K562 (cell line): ENCODE data around the gene SRP9. TPM values are rescaled to one million over a fixed set of nuclear protein-coding genes. Genes with fewer than 3 reads are reported as not detected.

Experiments
- ATAC-seq: fragments of 200-7000 bp; cut with Tn5 transposase; 3 replicates; pipeline ENCODE4 v1.9.1; 2020; ENCODE audit warnings: moderate library complexity
- BruUV-seq: library from RNA; stranded (reverse); fragments of 400-500 nt; replicated peaks from 2 replicates; lab custom pipeline; 2021; lab: Mats Ljungman, UMichigan
- CTCF ChIA-PET: fragments of 300-600 bp; formaldehyde crosslinking; extraction: SDS; loops from one replicate; lab custom pipeline; 2021; ENCODE audit warnings: low intra/inter-chr PET ratio; lab: Yijun Ruan, JAX
- POLR2A ChIA-PET: fragments of 300-600, 350-650 bp; sonication (Branson Sonifier 250); formaldehyde crosslinking; extraction: SDS; loops from one replicate; lab custom pipeline; 2021; ENCODE audit warnings: antibody characterized with exemption, inconsistent platforms; lab: Yijun Ruan, JAX
- DNase-seq, 4 experiments: peaks; one replicate each; pipeline versions ENCODE4 v3.0.0 to v3.0.0-alpha.2; 2011 to 2018; ENCODE audit warnings: low spot score in 3 of 4, mixed read lengths in 3 of 4; ENCODE audit errors: extremely low read depth in 1 of 4
- FAIRE-seq: peaks from 2 replicates; lab custom pipeline; 2011; peaks lifted over from hg19 to GRCh38; lab: Jason Lieb, UNC
- H2AFZ ChIP-seq: 2 replicates; pipeline ENCODE4 v1.6.0; 2011; ENCODE audit warnings: low read depth, low read length, control low read depth, inconsistent platforms
- H3K27ac ChIP-seq: fragments of 200-600 bp; 3 replicates; pipeline ENCODE4 v1.8.0; 2011; ENCODE audit warnings: low read depth, mild to moderate bottlenecking, control low read depth, inconsistent platforms, low read length, moderate library complexity, mixed read lengths; ENCODE audit errors: extremely low read depth
- H3K27me3 ChIP-seq, 2 experiments: fragments of 300-600 bp in 1 of 2; 2 replicates in 1 of 2; 3 replicates in 1 of 2; pipeline versions ENCODE4 v1.6.0 to v1.8.0; 2011; ENCODE audit warnings: inconsistent platforms in 2 of 2, low read length in 2 of 2, mild to moderate bottlenecking in 1 of 2, mixed read lengths in 1 of 2, moderate library complexity in 1 of 2; ENCODE audit not compliant: control insufficient read depth in 2 of 2, insufficient read depth in 2 of 2
- H3K36me3 ChIP-seq: fragments of 300-600 bp; 3 replicates; pipeline ENCODE4 v1.8.0; 2011; ENCODE audit warnings: mild to moderate bottlenecking, low read length, inconsistent platforms; ENCODE audit not compliant: control insufficient read depth, insufficient read depth
- H3K4me1 ChIP-seq, 2 experiments: fragments of 200-600 bp in 1 of 2; replicated peaks in 1 of 2; 2 replicates in 1 of 2; 3 replicates in 1 of 2; pipeline versions ENCODE4 v1.5.1 to v1.8.0; 2011; ENCODE audit warnings: inconsistent platforms in 2 of 2, low read length in 2 of 2, mild to moderate bottlenecking in 1 of 2, mixed read lengths in 1 of 2, moderate library complexity in 1 of 2; ENCODE audit not compliant: control insufficient read depth in 2 of 2, insufficient read depth in 2 of 2
- H3K4me2 ChIP-seq: 2 replicates; pipeline ENCODE4 v1.6.1; 2011; ENCODE audit warnings: low read length, control low read depth, inconsistent platforms, mixed read lengths; ENCODE audit not compliant: insufficient read depth
- H3K4me3 ChIP-seq: fragments of 200-600 bp; sonication (generic), shearing (Covaris generic); 2 replicates; pipeline ENCODE4 v1.5.1; 2016; ENCODE audit warnings: control low read depth, inconsistent platforms
- H3K79me2 ChIP-seq: fragments of 200-600 bp; 3 replicates; pipeline ENCODE4 v1.8.0; 2011; ENCODE audit warnings: low read length, inconsistent platforms; ENCODE audit not compliant: control insufficient read depth, insufficient read depth
- H3K9ac ChIP-seq, 2 experiments: 2 replicates each; pipeline versions ENCODE4 v1.6.0 to v1.6.1; 2011; ENCODE audit warnings: low read depth in 2 of 2, low read length in 2 of 2, control low read depth in 1 of 2, inconsistent platforms in 1 of 2, mild to moderate bottlenecking in 1 of 2, mixed read lengths in 1 of 2; ENCODE audit not compliant: insufficient read depth in 1 of 2
- H3K9me1 ChIP-seq: one replicate; pipeline ENCODE4 v1.6.0; 2011; ENCODE audit warnings: inconsistent platforms, mild to moderate bottlenecking, low read length, moderate library complexity; ENCODE audit not compliant: control insufficient read depth, insufficient read depth
- H3K9me3 ChIP-seq: replicated peaks from 2 replicates; pipeline ENCODE4 v1.5.1; 2011; ENCODE audit warnings: low read depth, low read length, inconsistent platforms; ENCODE audit not compliant: control insufficient read depth, insufficient read depth
- H4K20me1 ChIP-seq: replicated peaks from 2 replicates; pipeline ENCODE4 v1.6.1; 2011; ENCODE audit warnings: low read length, inconsistent platforms, mixed read lengths; ENCODE audit not compliant: control insufficient read depth, insufficient read depth
- CBFA2T2 ChIP-seq: fragments of 450-650 bp; conservative IDR thresholded peaks from 2 replicates; pipeline ENCODE4 v1.6.1; 2017; ENCODE audit warnings: mild to moderate bottlenecking
- CBFA2T3 ChIP-seq: fragments of 450-650 bp; IDR thresholded peaks from 2 replicates; pipeline ENCODE4 v1.6.1; 2017
- CBX8 ChIP-seq: fragments of 200-600 bp; sonication (generic); IDR thresholded peaks from 2 replicates; pipeline ENCODE4 v1.6.1; 2012; ENCODE audit warnings: borderline replicate concordance, mixed run types, low read depth, mild to moderate bottlenecking, moderate library complexity, mixed read lengths, low read length, control low read depth, inconsistent platforms; ENCODE audit not compliant: poor library complexity, severe bottlenecking; ENCODE audit errors: extremely low read depth
- CREB3L1 ChIP-seq: fragments of 450-650 bp; IDR thresholded peaks from 2 replicates; pipeline ENCODE4 v1.6.1; 2014; ENCODE audit warnings: low read depth, mild to moderate bottlenecking, moderate library complexity, borderline replicate concordance
- CREM ChIP-seq: IDR thresholded peaks from 2 replicates; pipeline ENCODE4 v1.6.1; 2014; ENCODE audit warnings: antibody characterized with exemption, low read depth
- ELF2 ChIP-seq: fragments of 250-450 bp; sonication (Bioruptor Pico); IDR thresholded peaks from 2 replicates; pipeline ENCODE4 v1.5.0; 2021; ENCODE audit warnings: mild to moderate bottlenecking
- EWSR1 ChIP-seq: fragments of 450-650 bp; IDR thresholded peaks from 2 replicates; pipeline ENCODE4 v1.6.1; 2018; ENCODE audit warnings: borderline replicate concordance, mild to moderate bottlenecking, low read depth, moderate library complexity; ENCODE audit not compliant: partially characterized antibody
- FOXA3 ChIP-seq, 2 experiments: fragments of 450-650 bp in 1 of 2; sonication (generic) in 1 of 2; formaldehyde crosslinking; IDR thresholded peaks in 1 of 2; conservative IDR thresholded peaks in 1 of 2; 2 replicates each; pipeline versions ENCODE4 v1.4.0 to v1.8.0; 2020 to 2022; ENCODE audit warnings: mild to moderate bottlenecking in 2 of 2, missing genetic modification reagents in 1 of 2
- NEUROD1 ChIP-seq: fragments of 150-350 bp; IDR thresholded peaks from 2 replicates; pipeline ENCODE4 v1.6.1; 2014; ENCODE audit warnings: borderline replicate concordance, low read length, low read depth; ENCODE audit not compliant: partially characterized antibody
- RBM34 ChIP-seq: fragments of 200-400 bp; formaldehyde crosslinking; IDR thresholded peaks from 2 replicates; pipeline ENCODE4 v1.6.1; 2018; ENCODE audit warnings: low read length, borderline replicate concordance; ENCODE audit not compliant: insufficient read depth
- TCF7L2 ChIP-seq: fragments of 150-350 bp; IDR thresholded peaks from 2 replicates; pipeline ENCODE4 v1.6.1; 2016; ENCODE audit warnings: low read depth, mild to moderate bottlenecking, low read length, moderate library complexity
- XRCC5 ChIP-seq: fragments of 200-400 bp; formaldehyde crosslinking; IDR thresholded peaks from 2 replicates; pipeline ENCODE4 v1.6.1; 2017; ENCODE audit warnings: low read depth, mild to moderate bottlenecking, low read length
- ZNF143 ChIP-seq: sonication (generic); formaldehyde crosslinking; IDR thresholded peaks from 2 replicates; pipeline ENCODE4 v1.9.0; 2022; ENCODE audit warnings: mild to moderate bottlenecking, missing genetic modification reagents
- WGBS: fragments of 100-300 bp; shearing (Covaris generic); methylation state at CpG from one replicate; pipeline ENCODE4 v1.1.6; 2016; ENCODE audit warnings: low coverage, mixed read lengths; ENCODE audit not compliant: insufficient coverage; ENCODE audit errors: missing lambda C conversion rate; 5-methylcytosine and 5-hydroxymethylcytosine counted together
- in situ Hi-C: fragments of 300-500 bp; cut with MboI; formaldehyde crosslinking; loops from 4 replicates; pipeline ENCODE4 v1.15.0; 2018; ENCODE audit warnings: inconsistent platforms, mixed read lengths
- intact Hi-C: fragments of 100-400 bp; cut with micrococcal nuclease; formaldehyde crosslinking; loops from 2 replicates; pipeline ENCODE4 v1.14.2; 2022
- polyA plus RNA-seq, 8 experiments: library from polyadenylated mRNA; depleted of rRNA in 4 of 8; stranded (reverse) in 5 of 8; unstranded in 3 of 8; fragments of >200 nt; fragmentation: Nextera tagmentation in 2 of 8; fragmentation: Illumina TruSeq in 1 of 8; extraction: Ambion mirVana in 2 of 8; extraction: Trizol in 1 of 8; gene quantifications; 2 replicates each; pipeline versions ENCODE4 v1.2.1 to v1.2.3, GENCODE V29; 2011 to 2014; ENCODE audit warnings: inconsistent platforms in 1 of 8, missing spikeins in 1 of 8
- total RNA-seq, 7 experiments: library from RNA; depleted of rRNA in 6 of 7; stranded (reverse); fragments of >200 nt in 6 of 7; fragmentation: Illumina TruSeq in 2 of 7; extraction: Trizol in 2 of 7; gene quantifications; 2 replicates each; pipeline versions ENCODE4 v1.2.1 to v1.2.3, GENCODE V29; 2011 to 2021; ENCODE audit warnings: low replicate concordance in 1 of 7
- TF ChIP-seq, protein P1 (sequence below): fragments of 450-650 bp; formaldehyde crosslinking; IDR thresholded peaks from 2 replicates; pipeline ENCODE4 v1.4.0; 2020; ENCODE audit warnings: mild to moderate bottlenecking
- TF ChIP-seq, protein P2 (sequence below): fragments of 250-450 bp; sonication (Bioruptor Pico); IDR thresholded peaks from 2 replicates; pipeline ENCODE4 v1.8.0; 2021; ENCODE audit warnings: moderate library complexity, mild to moderate bottlenecking, inconsistent platforms

Gene SRP9
- total and polyA plus RNA-seq, 9 of the 15 experiments (the other 6 are each of a cell fraction or from before 2014, with no cell fraction given): 273 to 1,892 (median 668) TPM

DNA sequence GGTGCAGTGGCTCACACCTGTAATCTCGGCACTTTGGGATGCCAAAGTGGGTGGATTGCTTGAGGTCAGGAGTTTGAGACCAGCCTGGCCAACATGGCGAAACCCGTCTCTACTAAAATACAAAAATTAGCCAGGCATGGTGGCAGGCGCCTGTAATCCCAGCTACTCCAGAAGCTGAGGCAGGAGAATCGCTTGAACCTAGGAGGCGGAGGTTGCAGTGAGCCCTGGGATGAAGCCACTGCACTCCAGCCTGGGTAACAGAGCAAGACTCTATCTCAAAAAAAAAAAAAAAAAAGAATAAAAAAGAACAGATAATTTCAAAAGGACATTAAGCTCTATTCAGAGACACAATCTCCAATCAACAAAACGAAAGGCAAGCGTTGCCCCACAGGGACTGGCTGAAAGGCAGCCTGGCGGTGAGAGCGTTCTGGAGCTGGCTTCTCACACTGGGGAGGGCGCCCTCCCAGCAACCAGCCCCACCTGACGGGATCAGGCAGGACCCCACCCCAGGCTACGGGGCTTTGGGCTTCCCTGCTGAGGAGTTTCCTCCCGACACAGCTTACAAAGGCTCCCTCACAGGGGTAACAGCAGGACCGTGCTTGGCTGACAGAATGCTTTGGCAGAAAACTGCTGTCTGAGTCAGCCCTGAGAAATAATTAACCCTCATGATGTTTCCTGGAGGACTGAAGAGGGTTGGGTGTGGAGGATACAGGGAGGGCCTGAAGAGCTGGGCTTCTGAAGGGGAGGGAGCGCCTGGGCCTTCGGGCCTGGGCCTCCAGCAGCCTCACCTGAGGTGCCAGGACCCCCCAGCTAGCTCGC is 31.1 kb upstream of the SRP9 start:
- no peak overlapping the region for H2AFZ ChIP-seq
- POLR2A ChIA-PET: interaction anchor here (0.6 to 2.0 kb wide), 7 partner anchors 8 to 265 kb away, joined by 3 to 6 read pairs (median 4); partner anchors contain the start of gene SRP9

GRCh38 chr1:225747566-225747965 is 30.1 kb upstream of the SRP9 start:
- TF ChIP-seq ZNF143: no peak
- no peak for TF ChIP-seq CREM
- TF ChIP-seq CBFA2T2: no peak
- no peak for TF ChIP-seq CBFA2T3
- no peak for TF ChIP-seq ELF2 (CRISPR knock-in tag)
- no peak for TF ChIP-seq CREB3L1
- TF ChIP-seq, protein P1, sequence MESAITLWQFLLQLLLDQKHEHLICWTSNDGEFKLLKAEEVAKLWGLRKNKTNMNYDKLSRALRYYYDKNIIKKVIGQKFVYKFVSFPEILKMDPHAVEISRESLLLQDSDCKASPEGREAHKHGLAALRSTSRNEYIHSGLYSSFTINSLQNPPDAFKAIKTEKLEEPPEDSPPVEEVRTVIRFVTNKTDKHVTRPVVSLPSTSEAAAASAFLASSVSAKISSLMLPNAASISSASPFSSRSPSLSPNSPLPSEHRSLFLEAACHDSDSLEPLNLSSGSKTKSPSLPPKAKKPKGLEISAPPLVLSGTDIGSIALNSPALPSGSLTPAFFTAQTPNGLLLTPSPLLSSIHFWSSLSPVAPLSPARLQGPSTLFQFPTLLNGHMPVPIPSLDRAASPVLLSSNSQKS (CRISPR knock-in tag): no peak
- TF ChIP-seq TCF7L2: no peak
- TF ChIP-seq, protein P2, sequence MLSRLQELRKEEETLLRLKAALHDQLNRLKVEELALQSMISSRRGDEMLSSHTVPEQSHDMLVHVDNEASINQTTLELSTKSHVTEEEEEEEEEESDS: no peak
- no peak for TF ChIP-seq FOXA3 (CRISPR knock-in tag; conservative IDR thresholded peaks at IDR 0.05 in 1 of 2, IDR thresholded peaks at IDR 0.05 in 1 of 2)
- Histone ChIP-seq H3K9me1 (no peaks in the 10 kb centered on the region), H3K4me3 (no peak overlapping the region), H3K9me3 (no peaks in the 10 kb centered on the region), H3K79me2 (no peaks in the 10 kb centered on the region), H3K4me2 (no peak overlapping the region), H4K20me1 (peaks cover 5% of the 10 kb centered on the region; the same call in 1 of the 2 replicates), H3K9ac (no peak overlapping the region), H3K27me3 (peaks cover 42 to 71% of the 10 kb centered on the region in 2 experiments), H2AFZ (no peak overlapping the region), H3K4me1 (peaks cover 0 to 5% of the 10 kb centered on the region in 2 experiments; a peak in 2 of 5 replicates), H3K36me3 (no peaks in the 10 kb centered on the region), H3K27ac (no peak overlapping the region)
- WGBS: 19% methylated on average over 7 of the region's 7 CpGs
- ATAC-seq (no peak), DNase-seq (no peak), FAIRE-seq (no peak)
- intact Hi-C loops: no loop called here
- POLR2A ChIA-PET: interaction anchor here (0.6 to 2.0 kb wide), 4 partner anchors 9 to 1127 kb away, joined by 3 to 6 read pairs (median 4); no protein-coding TSS in a partner anchor
- BruUV-seq: no TSS peak
- in situ Hi-C loops: no loop called here
- CTCF ChIA-PET: no interaction called here

More for the DNA sequence above, 31.1 kb upstream of the SRP9 start:
- H3K27ac ChIP-seq: no peak overlapping the region
- H3K9me1 ChIP-seq: no peaks in the 10 kb centered on the region
- no peak for TF ChIP-seq EWSR1
- no peak for TF ChIP-seq RBM34
- no peak for TF ChIP-seq XRCC5
- TF ChIP-seq NEUROD1: no peak
- peak; percentile 88 for TF ChIP-seq CBX8
- no peaks in the 10 kb centered on the region for H3K79me2 ChIP-seq
- peaks cover 0 to 5% of the 10 kb centered on the region in 2 experiments; a peak in 2 of 5 replicates for H3K4me1 ChIP-seq
- no peak overlapping the region for H3K4me2 ChIP-seq
- H3K9ac ChIP-seq: peak overlapping the region in 1 of 2 experiments; percentile 85; a peak in 2 of 4 replicates
- FAIRE-seq: no peak
- CTCF ChIA-PET: no interaction called here
- no peaks in the 10 kb centered on the region for H3K36me3 ChIP-seq
- ATAC-seq: peak; percentile 68
- H3K9me3 ChIP-seq: no peaks in the 10 kb centered on the region
- 9% methylated on average over 17 of the region's 18 CpGs for WGBS
- intact Hi-C loops (no loop called here), in situ Hi-C loops (no loop called here)
- DNase-seq: no peak
- no TSS peak for BruUV-seq
- no peak overlapping the region for H3K4me3 ChIP-seq
- peaks cover 36 to 73% of the 10 kb centered on the region in 2 experiments for H3K27me3 ChIP-seq
- H4K20me1 ChIP-seq: peaks cover 2% of the 10 kb centered on the region; the same call in 1 of the 2 replicates
